Brain microvascular endothelial cell (primary cell): ENCODE data around the gene MAPK8IP3.

Experiments used
- DNase-seq: peaks from one replicate; pipeline ENCODE4 v3.0.0-alpha.2; 2020
- H3K27ac ChIP-seq: fragments of 250-450 bp; sonication (Bioruptor Pico); 2 replicates; pipeline ENCODE4 v1.5.1; 2020; ENCODE audit warnings: mild to moderate bottlenecking, moderate library complexity
- H3K27me3 ChIP-seq: fragments of 250-450 bp; sonication (Bioruptor Pico); replicated peaks from 2 replicates; pipeline ENCODE4 v1.5.1; 2020; ENCODE audit warnings: mild to moderate bottlenecking
- H3K36me3 ChIP-seq: fragments of 250-450 bp; sonication (Bioruptor Pico); replicated peaks from 2 replicates; pipeline ENCODE4 v1.5.1; 2020; ENCODE audit warnings: mild to moderate bottlenecking
- H3K4me3 ChIP-seq: 2 replicates; pipeline ENCODE4 v1.5.1; 2011; ENCODE audit warnings: low read depth, mild to moderate bottlenecking, control low read depth, low read length, moderate library complexity
- CTCF ChIP-seq: IDR thresholded peaks from 2 replicates; pipeline ENCODE4 v1.5.1; 2011; ENCODE audit warnings: low read depth, mild to moderate bottlenecking, moderate library complexity, low read length, control low read depth, inconsistent platforms; ENCODE audit errors: missing control alignments
- in situ Hi-C: cut with HindIII; loops from 2 replicates; pipeline ENCODE4 v1.10.0; 2017; ENCODE audit warnings: low sequenced_read_pairs, low pct_ligation_motif_present

The MAPK8IP3 gene

GRCh38 chr16:1669698-1670097, 36.3 kb upstream of the MAPK8IP3 start:
- TF ChIP-seq CTCF, result no peak
- Histone ChIP-seq H3K27ac (no peak overlapping the region), H3K4me3 (no peak overlapping the region), H3K36me3 (peaks cover 83% of the 10 kb centered on the region), H3K27me3 (no peaks in the 10 kb centered on the region)
- in situ Hi-C loops, result no loop called here
- DNase-seq, result no peak

GRCh38 chr16:1670371-1670770, 35.6 kb upstream of the MAPK8IP3 start:
- in situ Hi-C loops, result no loop called here
- no peak overlapping the region for H3K27ac ChIP-seq
- H3K27me3 ChIP-seq, result no peaks in the 10 kb centered on the region
- TF ChIP-seq CTCF, result no peak
- no peak for DNase-seq
- H3K36me3 ChIP-seq, result peaks cover 78% of the 10 kb centered on the region
- no peak overlapping the region for H3K4me3 ChIP-seq

- no peak overlapping the region for H3K4me3 ChIP-seq
- DNase-seq, result no peak
- in situ Hi-C loops, result no loop called here
- H3K36me3 ChIP-seq, result peaks cover 78% of the 10 kb centered on the region
- H3K27ac ChIP-seq, result no peak overlapping the region
- no peaks in the 10 kb centered on the region for H3K27me3 ChIP-seq
- no peak for TF ChIP-seq CTCF
Measured at GRCh38 chr16:1670866-1671265, 35.1 kb upstream of the MAPK8IP3 start.

GRCh38 chr16:1673424-1674151, 32.4 kb upstream of the MAPK8IP3 start:
- no peak for DNase-seq
- Histone ChIP-seq H3K27ac (no peak overlapping the region), H3K36me3 (peaks cover 53% of the 10 kb centered on the region), H3K4me3 (no peak overlapping the region), H3K27me3 (no peaks in the 10 kb centered on the region)
- in situ Hi-C loops, result no loop called here
- no peak for TF ChIP-seq CTCF

GRCh38 chr16:1674306-1674705, 31.7 kb upstream of the MAPK8IP3 start:
- H3K27me3 ChIP-seq, result no peaks in the 10 kb centered on the region
- in situ Hi-C loops, result no loop called here
- no peak for DNase-seq
- H3K4me3 ChIP-seq, result no peak overlapping the region
- no peak overlapping the region for H3K27ac ChIP-seq
- no peak for TF ChIP-seq CTCF
- H3K36me3 ChIP-seq, result peaks cover 48% of the 10 kb centered on the region
